ENCODE measurements around the gene HTN1.
"Not testable (repeated sequence)": the region's sequence is repeated elsewhere in the genome, so short reads cannot be mapped to it uniquely, and the experiment has no call there.

The HTN1 gene

GRCh38 chr4:70050138-70050537, at the start of gene HTN1:
Gene HTN1, plus strand, starts transcription at chr4:70050438. Its CDS starts 2,639 bp downstream, at chr4:70053077.
- H3K36me3 ChIP-seq (ENCODE audit: insufficient read depth, low read depth, low read length); H3K27me3 ChIP-seq (ENCODE audit: insufficient read depth, low read length); H3K4me3 ChIP-seq (ENCODE audit: low read length); H3K27ac ChIP-seq (ENCODE audit: low read length); H3K9ac ChIP-seq (ENCODE audit: low read depth, low read length); H3K9me3 ChIP-seq (ENCODE audit: insufficient read depth, low read depth, low read length); H3K4me1 ChIP-seq (ENCODE audit: insufficient read depth, low read length): not testable (repeated sequence)

DNA sequence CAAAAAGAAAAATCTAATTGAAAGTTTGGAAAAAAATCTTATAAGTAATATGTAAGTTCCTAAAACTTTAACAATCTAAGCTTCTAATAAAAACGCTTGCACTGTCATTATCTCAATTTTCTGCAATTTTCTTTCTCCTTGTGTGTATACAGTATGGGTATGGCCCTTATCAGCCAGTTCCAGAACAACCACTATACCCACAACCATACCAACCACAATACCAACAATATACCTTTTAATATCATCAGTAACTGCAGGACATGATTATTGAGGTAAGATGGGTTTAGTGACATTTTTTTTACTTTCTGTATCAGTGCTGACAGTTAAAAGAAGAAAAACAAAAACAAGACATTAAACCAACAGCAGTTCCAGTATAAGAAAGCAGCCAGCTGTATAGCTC, 49.5 kb upstream of the HTN1 start:
- no peaks in the 10 kb centered on the region for H3K4me1 ChIP-seq (ENCODE audit: insufficient read depth, low read length)
- no peaks in the 10 kb centered on the region for H3K9me3 ChIP-seq (ENCODE audit: insufficient read depth, low read depth, low read length)
- H3K27ac ChIP-seq (ENCODE audit: low read length), result no peak overlapping the region
- H3K27me3 ChIP-seq (ENCODE audit: insufficient read depth, low read length), result no peaks in the 10 kb centered on the region
- no peak overlapping the region for H3K9ac ChIP-seq (ENCODE audit: low read depth, low read length)
- no peaks in the 10 kb centered on the region for H3K36me3 ChIP-seq (ENCODE audit: insufficient read depth, low read depth, low read length)
- H3K4me3 ChIP-seq (ENCODE audit: low read length), result no peak overlapping the region

GRCh38 chr4:70002507-70002906, 47.7 kb upstream of the HTN1 start:
- no peak overlapping the region for H3K27ac ChIP-seq (ENCODE audit: low read length)
- H3K9ac ChIP-seq (ENCODE audit: low read depth, low read length), result no peak overlapping the region
- no peaks in the 10 kb centered on the region for H3K27me3 ChIP-seq (ENCODE audit: insufficient read depth, low read length)
- no peak overlapping the region for H3K4me3 ChIP-seq (ENCODE audit: low read length)
- no peaks in the 10 kb centered on the region for H3K36me3 ChIP-seq (ENCODE audit: insufficient read depth, low read depth, low read length)
- no peaks in the 10 kb centered on the region for H3K9me3 ChIP-seq (ENCODE audit: insufficient read depth, low read depth, low read length)
- H3K4me1 ChIP-seq (ENCODE audit: insufficient read depth, low read length), result no peaks in the 10 kb centered on the region

- H3K4me1 ChIP-seq (ENCODE audit: insufficient read depth, low read length), result no peaks in the 10 kb centered on the region
- no peak overlapping the region for H3K9ac ChIP-seq (ENCODE audit: low read depth, low read length)
- no peaks in the 10 kb centered on the region for H3K9me3 ChIP-seq (ENCODE audit: insufficient read depth, low read depth, low read length)
- H3K27ac ChIP-seq (ENCODE audit: low read length), result no peak overlapping the region
- no peaks in the 10 kb centered on the region for H3K36me3 ChIP-seq (ENCODE audit: insufficient read depth, low read depth, low read length)
- H3K4me3 ChIP-seq (ENCODE audit: low read length), result no peak overlapping the region
- H3K27me3 ChIP-seq (ENCODE audit: insufficient read depth, low read length), result no peaks in the 10 kb centered on the region
Observed at GRCh38 chr4:70008771-70009170, 41.5 kb upstream of the HTN1 start.

- H3K9ac ChIP-seq (ENCODE audit: low read depth, low read length); H3K27me3 ChIP-seq (ENCODE audit: insufficient read depth, low read length); H3K4me1 ChIP-seq (ENCODE audit: insufficient read depth, low read length); H3K36me3 ChIP-seq (ENCODE audit: insufficient read depth, low read depth, low read length); H3K9me3 ChIP-seq (ENCODE audit: insufficient read depth, low read depth, low read length); H3K4me3 ChIP-seq (ENCODE audit: low read length); H3K27ac ChIP-seq (ENCODE audit: low read length): not testable (repeated sequence)
Observed at GRCh38 chr4:70019006-70019405, 31.2 kb upstream of the HTN1 start.

GRCh38 chr4:70023218-70023617, 27.0 kb upstream of the HTN1 start:
- H3K27me3 ChIP-seq (ENCODE audit: insufficient read depth, low read length), result no peaks in the 10 kb centered on the region
- no peaks in the 10 kb centered on the region; the same call in 1 of the 2 replicates for H3K4me1 ChIP-seq (ENCODE audit: insufficient read depth, low read length)
- no peaks in the 10 kb centered on the region for H3K36me3 ChIP-seq (ENCODE audit: insufficient read depth, low read depth, low read length)
- H3K27ac ChIP-seq (ENCODE audit: low read length), result no peak overlapping the region
- H3K9ac ChIP-seq (ENCODE audit: low read depth, low read length), result no peak overlapping the region
- no peak overlapping the region for H3K4me3 ChIP-seq (ENCODE audit: low read length)
- no peaks in the 10 kb centered on the region for H3K9me3 ChIP-seq (ENCODE audit: insufficient read depth, low read depth, low read length)

DNA sequence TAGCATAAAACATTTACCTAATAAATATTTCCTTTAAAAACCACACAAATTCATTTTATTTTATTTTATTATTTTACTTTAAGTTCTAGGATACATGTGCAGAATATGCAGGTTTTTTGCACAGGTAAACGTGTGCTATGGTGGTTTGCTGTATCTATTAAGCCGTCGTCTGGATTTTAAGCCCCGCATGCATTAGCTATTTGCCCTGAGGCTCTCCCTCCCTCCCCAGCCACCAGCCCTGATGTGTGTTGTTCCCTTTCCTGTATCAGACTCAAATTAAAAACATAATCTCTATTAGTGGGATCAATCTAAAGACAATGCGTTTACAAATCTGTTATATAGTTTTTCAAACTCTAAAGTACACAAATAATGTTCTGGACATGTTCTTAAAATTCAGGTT, 23.2 kb upstream of the HTN1 start:
- H3K4me1 ChIP-seq (ENCODE audit: insufficient read depth, low read length), result no peaks in the 10 kb centered on the region; the same call in 1 of the 2 replicates
- no peaks in the 10 kb centered on the region for H3K27me3 ChIP-seq (ENCODE audit: insufficient read depth, low read length)
- no peaks in the 10 kb centered on the region for H3K9me3 ChIP-seq (ENCODE audit: insufficient read depth, low read depth, low read length)
- H3K4me3 ChIP-seq (ENCODE audit: low read length), result no peak overlapping the region
- no peaks in the 10 kb centered on the region for H3K36me3 ChIP-seq (ENCODE audit: insufficient read depth, low read depth, low read length)
- no peak overlapping the region for H3K27ac ChIP-seq (ENCODE audit: low read length)
- no peak overlapping the region for H3K9ac ChIP-seq (ENCODE audit: low read depth, low read length)

GRCh38 chr4:70028159-70028558, 22.1 kb upstream of the HTN1 start, which contains the start of gene HTN3:
Gene HTN3, plus strand, starts transcription at chr4:70028459. Its CDS starts 2,282 bp downstream, at chr4:70030741.
- H3K36me3 ChIP-seq (ENCODE audit: insufficient read depth, low read depth, low read length); H3K9ac ChIP-seq (ENCODE audit: low read depth, low read length); H3K4me3 ChIP-seq (ENCODE audit: low read length); H3K4me1 ChIP-seq (ENCODE audit: insufficient read depth, low read length); H3K9me3 ChIP-seq (ENCODE audit: insufficient read depth, low read depth, low read length); H3K27ac ChIP-seq (ENCODE audit: low read length); H3K27me3 ChIP-seq (ENCODE audit: insufficient read depth, low read length): not testable (repeated sequence)

DNA sequence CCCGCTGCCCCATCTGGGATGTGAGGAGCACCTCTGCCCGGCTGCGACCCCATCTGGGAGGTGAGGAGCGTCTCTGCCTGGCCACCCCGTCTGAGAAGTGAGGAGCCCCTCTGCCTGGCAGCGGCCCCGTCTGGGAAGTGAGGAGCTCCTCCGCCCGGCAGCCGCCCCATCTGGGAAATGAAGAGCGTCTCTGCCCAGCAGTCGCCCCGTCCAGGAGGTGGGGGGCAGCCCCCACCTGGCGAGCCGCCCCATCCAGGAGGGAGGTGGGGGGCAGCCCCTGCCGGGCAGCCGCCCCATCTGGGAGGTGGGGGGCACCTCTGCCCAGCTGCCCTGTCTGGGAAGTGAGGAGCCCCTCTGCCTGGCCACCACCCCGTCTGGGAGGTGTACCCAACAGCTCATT, 12.7 kb upstream of the HTN1 start:
- not testable (repeated sequence) for H3K4me3 ChIP-seq (ENCODE audit: low read length); H3K27me3 ChIP-seq (ENCODE audit: insufficient read depth, low read length); H3K4me1 ChIP-seq (ENCODE audit: insufficient read depth, low read length); H3K27ac ChIP-seq (ENCODE audit: low read length); H3K9ac ChIP-seq (ENCODE audit: low read depth, low read length); H3K36me3 ChIP-seq (ENCODE audit: insufficient read depth, low read depth, low read length); H3K9me3 ChIP-seq (ENCODE audit: insufficient read depth, low read depth, low read length)

DNA sequence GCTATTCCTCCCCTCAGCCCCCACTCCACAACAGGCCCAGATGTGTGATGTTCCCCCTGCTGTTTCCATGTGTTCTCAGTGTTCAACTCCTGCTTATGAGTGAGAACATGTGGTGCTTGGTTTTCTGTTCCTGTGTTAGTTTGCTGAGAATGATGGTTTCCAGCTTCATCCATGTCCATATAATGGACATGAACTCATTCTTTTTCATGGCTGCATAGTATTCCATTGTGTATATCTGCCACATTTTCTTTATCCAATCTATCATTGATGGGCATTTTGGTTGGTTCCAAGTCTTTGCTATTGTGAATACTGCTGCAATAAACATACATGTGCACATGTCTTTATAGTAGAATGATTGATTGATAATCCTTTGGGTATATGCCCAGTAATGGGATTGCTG, 10.3 kb upstream of the HTN1 start:
- not testable (repeated sequence) for H3K27me3 ChIP-seq (ENCODE audit: insufficient read depth, low read length); H3K27ac ChIP-seq (ENCODE audit: low read length); H3K4me3 ChIP-seq (ENCODE audit: low read length); H3K36me3 ChIP-seq (ENCODE audit: insufficient read depth, low read depth, low read length); H3K4me1 ChIP-seq (ENCODE audit: insufficient read depth, low read length); H3K9me3 ChIP-seq (ENCODE audit: insufficient read depth, low read depth, low read length); H3K9ac ChIP-seq (ENCODE audit: low read depth, low read length)

GRCh38 chr4:70041652-70042286, 8.5 kb upstream of the HTN1 start:
- no peak overlapping the region for H3K9ac ChIP-seq (ENCODE audit: low read depth, low read length)
- no peaks in the 10 kb centered on the region for H3K27me3 ChIP-seq (ENCODE audit: insufficient read depth, low read length)
- no peaks in the 10 kb centered on the region for H3K4me1 ChIP-seq (ENCODE audit: insufficient read depth, low read length)
- H3K9me3 ChIP-seq (ENCODE audit: insufficient read depth, low read depth, low read length), result no peaks in the 10 kb centered on the region
- H3K27ac ChIP-seq (ENCODE audit: low read length), result no peak overlapping the region
- H3K36me3 ChIP-seq (ENCODE audit: insufficient read depth, low read depth, low read length), result no peaks in the 10 kb centered on the region
- H3K4me3 ChIP-seq (ENCODE audit: low read length), result no peak overlapping the region

DNA sequence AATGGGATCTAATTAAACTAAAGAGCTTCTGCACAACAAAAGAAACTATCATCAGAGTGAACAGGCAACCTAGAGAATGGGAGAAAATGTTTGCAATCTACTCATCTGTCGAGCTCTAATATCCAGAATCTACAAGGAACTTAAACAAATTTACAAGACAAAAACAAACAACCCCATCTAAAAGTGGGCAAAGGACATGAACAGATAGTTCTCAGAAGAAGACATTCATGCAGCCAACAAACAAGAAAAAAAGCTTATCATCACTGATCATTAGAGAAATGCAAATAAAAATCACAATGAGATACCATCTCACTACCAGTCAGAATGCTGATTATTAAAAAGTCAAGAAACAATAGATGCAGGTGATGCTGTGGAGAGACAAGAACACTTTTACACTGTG, 6.3 kb downstream of the HTN1 start:
- not testable (repeated sequence) for H3K27ac ChIP-seq (ENCODE audit: low read length); H3K4me1 ChIP-seq (ENCODE audit: insufficient read depth, low read length); H3K36me3 ChIP-seq (ENCODE audit: insufficient read depth, low read depth, low read length); H3K27me3 ChIP-seq (ENCODE audit: insufficient read depth, low read length); H3K4me3 ChIP-seq (ENCODE audit: low read length); H3K9ac ChIP-seq (ENCODE audit: low read depth, low read length); H3K9me3 ChIP-seq (ENCODE audit: insufficient read depth, low read depth, low read length)
